ENCODE data around the gene CLDN3. TPM values are rescaled to one million over a fixed set of nuclear protein-coding genes. Genes with fewer than 3 reads are reported as not detected.

CLDN3 gene
- total RNA-seq, 1 donor from 2014 or later = not detected

DNA sequence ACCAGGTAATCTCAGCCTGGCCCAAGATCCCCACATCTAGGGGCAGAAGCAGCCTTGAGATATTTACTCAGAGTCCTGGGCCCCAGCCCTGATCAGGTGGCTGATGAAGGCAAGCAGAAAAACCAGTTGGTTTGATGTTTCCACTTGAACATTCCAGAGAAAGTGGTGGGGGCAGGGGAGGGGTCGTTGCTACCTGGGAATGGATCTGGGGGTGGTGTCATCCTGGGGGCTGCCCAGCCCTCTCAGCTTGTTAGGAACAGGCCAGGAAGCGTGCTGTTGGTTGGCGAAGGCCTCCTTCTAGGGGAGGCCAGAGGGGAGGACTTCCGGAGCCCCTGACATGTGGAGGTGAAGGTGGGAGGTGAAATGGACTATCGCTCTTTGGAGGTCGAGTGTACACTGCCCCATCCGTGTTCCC is 27.7 kb downstream of the CLDN3 start:
- intact Hi-C loops (cut with DNase I) = no loop called here
- Histone ChIP-seq H3K4me1 (peaks cover 28% of the 10 kb centered on the region), H3K36me3 (no peaks in the 10 kb centered on the region), H3K9me3 (no peaks in the 10 kb centered on the region), H3K27me3 (no peaks in the 10 kb centered on the region), H3K4me3 (no peak overlapping the region), H3K27ac (peak overlapping the region; percentile 49)
- DNase-seq (ENCODE audit: extremely low spot score in 2 of 2) = no peak
- no peak for TF ChIP-seq POLR2AphosphoS5 (IDR thresholded peaks at IDR 0.05; ENCODE audit: insufficient read depth in 1 of 2, low read depth in 1 of 2)
- TF ChIP-seq POLR2A (IDR thresholded peaks at IDR 0.05) = no peak
- TF ChIP-seq, protein P1, sequence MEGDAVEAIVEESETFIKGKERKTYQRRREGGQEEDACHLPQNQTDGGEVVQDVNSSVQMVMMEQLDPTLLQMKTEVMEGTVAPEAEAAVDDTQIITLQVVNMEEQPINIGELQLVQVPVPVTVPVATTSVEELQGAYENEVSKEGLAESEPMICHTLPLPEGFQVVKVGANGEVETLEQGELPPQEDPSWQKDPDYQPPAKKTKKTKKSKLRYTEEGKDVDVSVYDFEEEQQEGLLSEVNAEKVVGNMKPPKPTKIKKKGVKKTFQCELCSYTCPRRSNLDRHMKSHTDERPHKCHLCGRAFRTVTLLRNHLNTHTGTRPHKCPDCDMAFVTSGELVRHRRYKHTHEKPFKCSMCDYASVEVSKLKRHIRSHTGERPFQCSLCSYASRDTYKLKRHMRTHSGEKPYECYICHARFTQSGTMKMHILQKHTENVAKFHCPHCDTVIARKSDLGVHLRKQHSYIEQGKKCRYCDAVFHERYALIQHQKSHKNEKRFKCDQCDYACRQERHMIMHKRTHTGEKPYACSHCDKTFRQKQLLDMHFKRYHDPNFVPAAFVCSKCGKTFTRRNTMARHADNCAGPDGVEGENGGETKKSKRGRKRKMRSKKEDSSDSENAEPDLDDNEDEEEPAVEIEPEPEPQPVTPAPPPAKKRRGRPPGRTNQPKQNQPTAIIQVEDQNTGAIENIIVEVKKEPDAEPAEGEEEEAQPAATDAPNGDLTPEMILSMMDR (IDR thresholded peaks at IDR 0.05) = no peak

DNA sequence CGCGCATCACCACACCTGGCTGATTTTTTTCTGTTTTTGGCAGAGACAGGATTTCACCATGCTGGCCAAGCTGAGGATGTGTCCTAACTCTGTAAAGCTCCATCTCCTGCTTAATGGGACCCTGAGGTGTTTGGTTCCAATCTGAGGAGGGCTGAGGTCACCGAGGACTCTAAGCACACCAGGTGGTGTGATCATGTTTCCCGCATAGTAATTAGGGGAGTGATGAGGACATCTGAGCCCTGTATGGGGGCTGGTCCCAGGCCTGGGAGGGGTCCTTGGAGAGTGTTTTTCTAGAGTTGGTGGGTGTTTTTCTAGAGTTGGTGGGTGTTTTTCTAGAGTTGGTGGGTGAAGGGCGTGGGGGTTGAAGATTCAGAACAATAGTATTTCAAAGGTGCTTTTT is 28.5 kb downstream of the CLDN3 start:
- TF ChIP-seq, protein P1 (IDR thresholded peaks at IDR 0.05) = no peak
- no peak for TF ChIP-seq POLR2AphosphoS5 (IDR thresholded peaks at IDR 0.05; ENCODE audit: insufficient read depth in 1 of 2, low read depth in 1 of 2)
- no peak for TF ChIP-seq POLR2A (IDR thresholded peaks at IDR 0.05)
- Histone ChIP-seq H3K4me1 (peaks cover 29% of the 10 kb centered on the region), H3K27ac (no peak overlapping the region), H3K27me3 (no peaks in the 10 kb centered on the region), H3K36me3 (peaks cover 0 to 7% of the 10 kb centered on the region in 2 donors), H3K4me3 (no peak overlapping the region), H3K9me3 (no peaks in the 10 kb centered on the region)
- no peak for DNase-seq (ENCODE audit: extremely low spot score in 2 of 2)
- intact Hi-C loops (cut with DNase I) = no loop called here

DNA sequence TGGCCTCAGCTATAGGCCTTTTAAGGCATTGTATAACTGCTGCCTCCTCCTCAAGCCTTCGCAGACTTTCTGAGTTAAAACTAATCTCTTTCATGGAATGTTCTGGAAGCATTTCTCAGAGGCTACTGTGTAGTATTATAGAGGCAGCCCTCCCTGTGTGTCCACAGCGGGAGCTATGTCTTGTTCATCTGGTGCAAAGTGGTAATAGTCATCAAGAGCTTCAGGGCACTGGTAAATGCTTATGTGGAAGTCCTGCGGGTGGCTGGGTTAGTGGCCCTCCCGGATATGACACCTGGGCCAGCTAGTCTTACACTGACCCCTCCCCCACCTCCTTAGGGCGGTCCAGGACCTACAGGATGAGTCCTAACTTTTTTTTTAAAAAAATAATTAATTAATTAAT is 29.3 kb downstream of the CLDN3 start:
- Histone ChIP-seq H3K36me3 (peaks cover 0 to 15% of the 10 kb centered on the region in 2 donors), H3K4me3 (no peak overlapping the region), H3K4me1 (peaks cover 29% of the 10 kb centered on the region), H3K27me3 (no peaks in the 10 kb centered on the region), H3K27ac (no peak overlapping the region), H3K9me3 (no peaks in the 10 kb centered on the region)
- TF ChIP-seq, protein P1 (IDR thresholded peaks at IDR 0.05) = no peak
- no peak for TF ChIP-seq POLR2AphosphoS5 (IDR thresholded peaks at IDR 0.05; ENCODE audit: insufficient read depth in 1 of 2, low read depth in 1 of 2)
- TF ChIP-seq POLR2A (IDR thresholded peaks at IDR 0.05) = no peak
- intact Hi-C loops (cut with DNase I) = no loop called here
- no peak for DNase-seq (ENCODE audit: extremely low spot score in 2 of 2)

DNA sequence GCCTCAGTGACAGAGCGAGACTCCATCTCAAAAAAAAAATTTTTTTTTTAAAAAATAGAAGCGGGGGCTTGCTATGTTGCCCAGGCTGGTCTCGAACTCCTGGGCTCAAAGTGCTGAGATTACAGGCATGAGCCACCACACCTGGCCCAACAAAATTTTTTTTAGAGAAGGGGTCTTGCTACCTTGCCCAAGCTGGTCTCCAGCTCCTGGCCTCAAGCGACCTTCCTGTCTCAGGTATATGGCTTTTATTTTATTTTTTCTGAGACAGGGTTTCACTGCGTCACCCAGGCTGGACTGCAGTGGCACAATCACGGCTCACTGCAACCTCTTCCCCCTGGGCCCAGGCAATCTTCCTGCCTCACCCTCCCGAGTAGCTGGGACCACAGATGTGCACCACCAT is 29.9 kb downstream of the CLDN3 start:
- Histone ChIP-seq H3K36me3 (peaks cover 0 to 16% of the 10 kb centered on the region in 2 donors), H3K9me3 (no peaks in the 10 kb centered on the region), H3K4me3 (no peak overlapping the region), H3K27me3 (no peaks in the 10 kb centered on the region), H3K4me1 (peaks cover 29% of the 10 kb centered on the region), H3K27ac (no peak overlapping the region)
- DNase-seq (ENCODE audit: extremely low spot score in 2 of 2) = no peak
- intact Hi-C loops (cut with DNase I) = no loop called here
- TF ChIP-seq POLR2A (IDR thresholded peaks at IDR 0.05) (no peak), POLR2AphosphoS5 (IDR thresholded peaks at IDR 0.05; ENCODE audit: insufficient read depth in 1 of 2, low read depth in 1 of 2) (no peak)
- TF ChIP-seq, protein P1 (IDR thresholded peaks at IDR 0.05) = no peak

DNA sequence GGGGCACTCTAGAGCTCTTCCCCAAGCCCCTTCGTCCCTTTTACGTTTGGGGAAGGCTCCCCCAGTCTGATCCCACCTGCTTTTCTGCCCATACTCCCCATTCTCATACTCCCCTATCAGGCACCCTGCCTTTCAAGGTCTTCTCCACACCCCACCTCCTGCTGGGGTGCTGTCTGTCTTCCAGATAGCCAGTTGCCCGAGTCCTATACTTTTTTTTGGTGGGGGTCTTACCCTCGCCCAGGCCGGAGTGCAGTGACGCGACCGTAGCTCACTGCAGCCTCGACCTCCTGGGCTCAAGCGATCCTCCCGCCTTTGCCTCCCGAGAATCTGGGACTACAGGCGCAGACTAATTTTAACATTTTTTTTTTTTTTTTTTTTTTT is 30.7 kb downstream of the CLDN3 start:
- intact Hi-C loops (cut with DNase I) = no loop called here
- H3K4me1 ChIP-seq = peaks cover 29% of the 10 kb centered on the region
- peak overlapping the region; percentile 93 for H3K27ac ChIP-seq
- no peak for DNase-seq (ENCODE audit: extremely low spot score in 2 of 2)
- H3K36me3 ChIP-seq = peaks cover 0 to 16% of the 10 kb centered on the region in 2 donors
- H3K27me3 ChIP-seq = no peaks in the 10 kb centered on the region
- peak overlapping the region; percentile 65 for H3K4me3 ChIP-seq
- TF ChIP-seq, protein P1 (IDR thresholded peaks at IDR 0.05) = no peak
- no peak for TF ChIP-seq POLR2A (IDR thresholded peaks at IDR 0.05)
- TF ChIP-seq POLR2AphosphoS5 (IDR thresholded peaks at IDR 0.05; ENCODE audit: insufficient read depth in 1 of 2, low read depth in 1 of 2) = no peak
- H3K9me3 ChIP-seq = no peaks in the 10 kb centered on the region

Data from vagina (tissue), 2 donors.